ENCODE data around the gene RBM33. TPM values are rescaled to one million over a fixed set of nuclear protein-coding genes. Genes with fewer than 3 reads are reported as not detected.

The RBM33 gene
- total and polyA plus RNA-seq, 2 of the 8 experiments (the other 6 are each of a cell fraction or from before 2014, with no cell fraction given): 16.5 to 64.6 TPM

DNA sequence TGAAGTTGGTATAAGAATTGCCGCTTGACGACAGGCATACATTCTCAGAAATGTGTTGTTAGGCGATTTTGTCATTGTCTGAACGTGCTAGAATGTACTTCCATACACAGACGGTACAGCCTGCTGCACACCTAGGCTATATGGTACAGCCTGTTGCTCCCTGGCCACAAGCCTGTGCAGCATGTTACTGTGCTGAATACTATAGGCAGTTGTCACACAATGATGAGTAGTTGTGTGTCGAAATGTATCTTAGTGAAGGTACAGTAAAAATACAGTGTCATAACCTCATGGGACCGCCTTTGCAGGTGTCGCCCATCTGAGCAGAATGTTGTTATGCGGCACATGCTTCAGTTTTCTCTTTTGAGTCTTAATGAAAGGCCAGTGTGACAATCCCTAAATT is 101.3 kb downstream of the RBM33 start:
- no peak overlapping the region for H3K56ac ChIP-seq (replicated peaks; ENCODE audit: insufficient read length, low read depth, low read length)
- no peak overlapping the region for H2AK5ac ChIP-seq (ENCODE audit: low read depth, low read length)
- no peak overlapping the region for H2BK20ac ChIP-seq (ENCODE audit: low read length)
- no peak overlapping the region for H2BK15ac ChIP-seq (ENCODE audit: low read length)
- no peak overlapping the region for H2BK5ac ChIP-seq (ENCODE audit: low read depth, low read length)
- H3K4me3 ChIP-seq (ENCODE audit: extremely low read depth in 1 of 4, insufficient read depth in 2 of 4, low read depth in 3 of 4, low read length in 4 of 4): no peak overlapping the region
- no peak overlapping the region for H2BK120ac ChIP-seq (replicated peaks; ENCODE audit: low read depth, low read length)
- no peak overlapping the region for H2BK12ac ChIP-seq (ENCODE audit: low read depth, low read length)
- no peak overlapping the region for H4K8ac ChIP-seq (ENCODE audit: extremely low read depth, insufficient read depth, low read length)
- no peak overlapping the region for H3K27ac ChIP-seq (ENCODE audit: low read depth, low read length)
- H4K91ac ChIP-seq (replicated peaks; ENCODE audit: insufficient read length, low read length): no peak overlapping the region
- H3K23ac ChIP-seq (ENCODE audit: insufficient read length): no peak overlapping the region
- no peak overlapping the region for H3K14ac ChIP-seq (ENCODE audit: insufficient read length)
- TF ChIP-seq TEAD4 (IDR thresholded peaks at IDR 0.05; ENCODE audit: low read depth, low read length): no peak
- no peak for TF ChIP-seq MAFK (IDR thresholded peaks at IDR 0.05; ENCODE audit: low read depth, low read length)
- no peak for TF ChIP-seq POLR2A (IDR thresholded peaks at IDR 0.05; ENCODE audit: control extremely low read depth in 1 of 2, low read depth in 2 of 2, low read length in 2 of 2)
- no peak for TF ChIP-seq SRF (IDR thresholded peaks at IDR 0.05; ENCODE audit: low read depth, low read length)
- no peak for TF ChIP-seq TAF1 (IDR thresholded peaks at IDR 0.05; ENCODE audit: low read depth, low read length)
- TF ChIP-seq CBX5 (IDR thresholded peaks at IDR 0.05; ENCODE audit: low read depth, low read length): no peak
- no peak for TF ChIP-seq ZNF274 (IDR thresholded peaks at IDR 0.05; ENCODE audit: borderline replicate concordance, extremely low read depth, low read length)
- TF ChIP-seq POU5F1 (IDR thresholded peaks at IDR 0.05; ENCODE audit: low read depth, low read length): no peak
- TF ChIP-seq SP1 (IDR thresholded peaks at IDR 0.05; ENCODE audit: low read depth, low read length): no peak
- TF ChIP-seq TAF7 (optimal IDR thresholded peaks at IDR 0.05; ENCODE audit: borderline replicate concordance, low read depth, low read length): no peak
- no peak for TF ChIP-seq PHF8 (conservative IDR thresholded peaks at IDR 0.05; ENCODE audit: low read depth, low read length)
- TF ChIP-seq CHD2 (IDR thresholded peaks at IDR 0.05; ENCODE audit: low read length): no peak
- peaks cover 10 to 52% (median 30%) of the 10 kb centered on the region in 4 experiments for H3K36me3 ChIP-seq (ENCODE audit: control insufficient read depth in 2 of 4, insufficient read depth in 4 of 4, low read length in 3 of 4)
- H3K23me2 ChIP-seq (ENCODE audit: low read depth, low read length): no peaks in the 10 kb centered on the region
- H3K4me1 ChIP-seq (replicated peaks in 1 of 4; ENCODE audit: control insufficient read depth in 3 of 4, insufficient read depth in 4 of 4, low read length in 3 of 4): peaks cover 0 to 2% (median 0%) of the 10 kb centered on the region in 4 experiments; a peak in 1 of 7 replicates
- H4K20me1 ChIP-seq (replicated peaks in 1 of 2; ENCODE audit: control insufficient read depth in 1 of 2, insufficient read depth in 2 of 2, low read length in 2 of 2): peaks cover 2 to 10% of the 10 kb centered on the region in 2 experiments
- no peaks in the 10 kb centered on the region; a peak in 1 of 4 replicates for H3K9me3 ChIP-seq (ENCODE audit: insufficient read depth in 2 of 2, low read depth in 1 of 2, low read length in 1 of 2)
- no peaks in the 10 kb centered on the region for H3K27me3 ChIP-seq (replicated peaks in 1 of 4; ENCODE audit: control insufficient read depth in 3 of 4, extremely low read depth in 1 of 4, insufficient read depth in 3 of 4, low read length in 3 of 4)
- FAIRE-seq: no peak
- no peak overlapping the region for H3K4me2 ChIP-seq (ENCODE audit: insufficient read depth in 1 of 2, low read depth in 2 of 2, low read length in 2 of 2)
- ChIA-PET POLR2A (ENCODE audit: partially characterized antibody) (no interaction called here), CTCF (ENCODE audit: partially characterized antibody) (interaction anchor here (1.0 to 2.2 kb wide), 3 partner anchors 10 to 22 kb away, joined by 3 to 5 read pairs (median 3); no protein-coding TSS in a partner anchor)
- H3K9ac ChIP-seq (replicated peaks in 1 of 4; ENCODE audit: extremely low read depth in 1 of 4, low read depth in 3 of 4, low read length in 3 of 4): no peak overlapping the region
- DNase-seq (ENCODE audit: low read depth in 1 of 2, low spot score in 2 of 2): no peak
- 95% methylated on average over 9 of the region's 9 CpGs; no CpG with 5 or more reads in 1 of the 2 experiments for WGBS, 2 experiments (ENCODE audit: extremely low coverage in 1 of 2, insufficient coverage in 1 of 2, insufficient read length in 1 of 2, insufficient replicate concordance in 2 of 2, low coverage in 1 of 2, low lambda C conversion rate in 2 of 2, missing lambda C conversion rate in 1 of 2)
- H2AFZ ChIP-seq (ENCODE audit: low read length): no peak overlapping the region
- no peak overlapping the region for H4K5ac ChIP-seq (ENCODE audit: insufficient read length, low read depth, low read length)
- H3K79me1 ChIP-seq (ENCODE audit: low read depth, low read length): peaks cover 8% of the 10 kb centered on the region
- no peak overlapping the region for H3K18ac ChIP-seq (ENCODE audit: extremely low read depth, low read length)
- no peak overlapping the region for H3K4ac ChIP-seq (replicated peaks; ENCODE audit: insufficient read length, low read depth, low read length)
- H3K79me2 ChIP-seq (ENCODE audit: control insufficient read depth in 1 of 2, insufficient read depth in 2 of 2, low read length in 2 of 2): peaks cover 0 to 44% of the 10 kb centered on the region in 2 experiments; a peak in 2 of 4 replicates
